NCI-H526 (cell line): ENCODE results near the gene AURKAIP1.
"Not testable (repeated sequence)": the region's sequence is repeated elsewhere in the genome, so short reads cannot be mapped to it uniquely, and the experiment has no call there.

Experiments
- DNase-seq, 2 experiments: peaks; one replicate each; lab custom pipeline; 2025; lab: John Stamatoyannopoulos, UW

The AURKAIP1 gene

DNA sequence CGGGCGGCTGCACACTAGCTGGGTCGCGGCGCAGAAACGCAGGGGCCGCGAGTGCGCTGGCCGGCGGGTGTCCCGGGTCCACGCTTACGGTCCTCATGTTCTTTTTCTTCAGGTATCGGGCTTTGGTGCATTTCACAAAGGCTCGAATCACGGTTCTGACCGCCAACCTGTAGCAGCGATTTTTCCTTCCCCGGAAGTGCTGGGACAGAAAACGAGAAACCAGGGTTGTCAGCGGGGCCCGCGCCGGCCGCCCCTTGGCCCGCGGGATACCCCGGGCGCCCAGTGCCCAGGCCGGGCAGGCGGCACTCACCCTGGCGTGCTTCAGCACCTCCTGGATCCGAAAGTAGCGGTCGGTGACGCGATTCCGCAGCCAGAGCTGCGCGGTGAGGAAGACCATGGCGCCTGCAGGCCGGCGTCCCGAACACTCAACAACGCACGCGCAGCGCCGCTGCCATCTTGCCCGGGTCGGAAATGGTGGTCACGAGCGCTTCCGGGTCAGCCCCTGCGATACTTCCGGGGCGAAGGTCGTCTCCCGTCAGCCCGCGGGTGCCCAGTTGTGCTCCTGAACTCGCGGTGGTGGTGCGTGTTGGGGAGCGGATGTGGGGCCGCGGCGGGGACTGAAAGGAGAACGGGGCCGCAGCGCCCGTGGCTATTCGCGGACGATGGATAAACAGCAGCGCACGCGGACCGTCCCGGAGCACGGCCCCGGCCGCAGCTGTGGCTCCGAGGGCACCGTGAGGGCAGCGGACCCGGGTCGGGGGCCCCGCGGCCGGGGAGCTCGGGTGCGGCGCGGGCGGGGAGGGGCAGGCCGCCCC lies 32.0 kb upstream of the AURKAIP1 start, which contains the start of gene MRPL20:
Gene MRPL20 (minus strand): TSS at position 473 of the 815 bp plus-strand sequence. CDS start 76 bp downstream, at position 397.
- peak; percentile 86 to 96 for DNase-seq

- no peak for DNase-seq
These were observed 31.3 kb upstream of the AURKAIP1 start for GRCh38 chr1:1406101-1406820.

- no peak for DNase-seq
These were observed 28.6 kb upstream of the AURKAIP1 start for GRCh38 chr1:1403653-1404052.

GRCh38 chr1:1402901-1403392 lies 27.9 kb upstream of the AURKAIP1 start:
- not testable (repeated sequence) for DNase-seq

- DNase-seq = peak in 1 of 2 experiments; percentile 75
These were observed 27.3 kb upstream of the AURKAIP1 start for GRCh38 chr1:1402072-1402900.

DNA sequence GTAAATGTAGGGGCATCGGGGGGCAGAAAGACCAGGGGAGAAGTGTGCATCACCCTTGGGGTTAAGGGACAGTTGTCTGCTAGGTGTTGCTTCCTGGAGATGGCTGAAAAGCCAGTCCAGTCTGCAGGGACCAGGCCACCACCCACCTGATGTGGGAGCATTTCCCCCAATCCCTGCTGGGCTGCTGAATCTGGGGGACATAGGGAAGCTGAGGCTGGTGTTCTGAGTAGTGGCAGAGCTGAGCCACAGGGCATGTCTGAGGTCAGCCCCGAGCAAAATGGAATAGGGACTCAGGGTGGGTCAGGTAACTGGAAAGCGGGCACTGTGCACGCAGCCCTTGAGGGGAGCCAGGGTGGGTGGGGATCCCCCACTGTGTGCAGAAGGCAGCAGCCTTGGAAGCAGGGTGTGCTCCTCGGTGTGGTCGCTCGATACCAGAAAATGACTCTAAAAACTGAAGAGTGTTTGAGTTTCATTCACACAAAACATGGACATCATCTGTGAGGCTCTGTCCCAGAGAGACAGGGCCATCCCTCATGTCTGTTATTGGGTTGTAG lies 26.5 kb upstream of the AURKAIP1 start:
- no peak for DNase-seq

- no peak for DNase-seq
These were observed 25.8 kb upstream of the AURKAIP1 start for GRCh38 chr1:1400576-1401456.

- DNase-seq = no peak
These were observed 25.0 kb upstream of the AURKAIP1 start for GRCh38 chr1:1399872-1400575.

DNA sequence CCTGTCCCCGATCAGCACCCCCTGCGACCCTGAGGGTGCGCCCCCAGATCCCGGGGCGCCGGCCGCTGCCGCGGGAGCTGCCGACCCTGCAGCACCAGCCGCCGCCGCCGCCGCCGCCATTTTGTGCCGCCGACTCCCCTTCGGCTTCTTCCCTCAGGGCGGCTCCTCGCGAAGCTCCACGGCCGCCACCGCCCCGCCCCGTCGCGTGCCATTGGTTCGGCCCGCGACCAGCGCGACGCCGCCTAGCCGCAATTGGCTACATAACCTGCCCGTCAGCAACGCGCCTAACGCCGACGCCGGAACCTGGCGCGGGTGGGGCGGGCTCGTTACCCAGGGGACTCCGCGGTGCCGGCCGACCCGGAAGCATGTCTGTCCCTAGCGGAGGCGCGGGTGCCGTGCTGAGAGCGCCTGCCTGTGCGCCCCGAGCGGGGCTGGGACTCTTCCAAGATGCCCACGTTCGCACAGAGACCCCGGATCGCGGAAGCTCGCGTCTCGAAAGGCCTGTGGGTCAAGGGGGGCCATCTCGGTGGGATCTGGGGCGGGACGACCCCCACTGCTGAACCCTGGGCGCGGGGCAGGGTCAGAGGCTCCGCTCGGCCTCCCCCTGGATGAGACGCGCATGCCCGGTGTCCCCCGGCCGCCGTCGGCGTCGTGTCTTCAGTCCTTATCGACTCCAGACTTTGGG lies 24.3 kb upstream of the AURKAIP1 start, which contains the start of gene CCNL2:
Gene CCNL2 (minus strand): TSS at position 149 of the 685 bp plus-strand sequence. CDS start 29 bp downstream, at position 120.
- peak; percentile 87 to 99 for DNase-seq

DNA sequence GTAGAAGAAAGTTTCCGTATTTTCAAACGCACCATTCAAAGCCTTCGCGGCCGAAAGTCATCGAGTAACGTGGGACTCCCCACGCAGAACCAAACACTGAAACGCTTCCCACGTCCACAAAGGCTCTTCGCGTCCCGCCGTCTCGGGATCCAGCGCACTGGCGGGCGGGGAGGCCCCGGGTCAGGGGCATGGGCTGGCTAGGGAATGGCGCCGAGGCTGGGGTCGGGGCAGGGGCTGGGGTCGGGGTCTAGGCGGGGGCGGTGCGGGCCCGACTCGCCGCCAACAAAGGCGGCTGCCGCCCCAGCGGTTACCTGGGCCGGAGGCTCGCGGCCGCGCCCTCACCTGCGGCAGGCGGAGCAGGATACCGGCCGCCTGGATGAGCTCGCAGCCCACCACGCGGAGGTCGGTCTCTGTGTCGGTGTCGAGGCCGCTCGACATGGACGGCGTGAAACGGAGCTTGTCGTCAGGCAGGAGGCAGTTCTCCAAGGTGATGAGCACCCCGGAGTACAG lies 23.7 kb upstream of the AURKAIP1 start:
- no peak for DNase-seq

- DNase-seq = no peak
These were observed 23.0 kb upstream of the AURKAIP1 start for GRCh38 chr1:1397839-1398523.

GRCh38 chr1:1395166-1395565 lies 20.2 kb upstream of the AURKAIP1 start:
- DNase-seq = no peak

- no peak for DNase-seq
These were observed 19.1 kb upstream of the AURKAIP1 start for GRCh38 chr1:1394116-1394515.

GRCh38 chr1:1393428-1393827 lies 18.4 kb upstream of the AURKAIP1 start:
- no peak for DNase-seq

GRCh38 chr1:1393014-1393413 lies 18.0 kb upstream of the AURKAIP1 start:
- no peak for DNase-seq

GRCh38 chr1:1391225-1391624 lies 16.2 kb upstream of the AURKAIP1 start:
- no peak for DNase-seq

DNA sequence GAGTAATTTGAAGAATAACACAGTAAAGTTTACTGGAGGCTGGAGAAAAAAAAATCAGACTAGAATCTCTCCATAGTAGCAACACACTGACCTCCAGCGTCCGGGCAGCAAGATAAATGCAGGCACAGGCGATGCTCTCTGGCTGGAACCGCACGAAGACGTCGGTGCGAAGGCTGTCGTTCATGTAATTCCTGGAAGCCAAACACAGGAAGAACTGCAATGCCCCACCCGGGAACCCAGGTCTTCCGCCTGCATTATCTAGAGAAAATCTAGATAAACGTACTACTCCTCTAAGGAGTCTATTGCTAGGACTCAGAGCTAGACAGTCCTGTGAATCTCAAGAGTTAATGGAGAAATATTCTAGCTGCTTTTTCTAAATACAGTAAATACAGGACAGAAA lies 15.7 kb upstream of the AURKAIP1 start:
- DNase-seq = no peak

DNA sequence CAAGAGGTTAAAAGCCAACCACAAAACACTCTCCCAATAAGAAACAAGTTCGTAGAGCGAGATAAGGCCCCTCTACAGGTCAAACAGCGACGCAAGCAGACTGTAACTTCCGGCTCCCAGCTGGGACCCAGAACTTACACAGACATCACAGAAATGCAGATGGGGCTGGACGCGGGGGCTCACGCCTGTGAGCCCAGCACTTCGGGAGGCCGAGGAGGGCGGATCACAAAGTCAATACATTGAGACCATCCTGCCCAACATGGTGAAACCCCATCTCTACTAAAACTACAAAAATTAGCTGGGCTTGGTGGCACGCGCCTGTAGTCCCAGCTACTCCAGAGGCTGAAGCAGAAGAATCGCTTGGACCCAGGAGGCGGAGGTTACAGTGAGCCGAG lies 13.1 kb upstream of the AURKAIP1 start:
- no peak for DNase-seq
